ENCODE results near the gene COL1A2. TPM values are rescaled to one million over a fixed set of nuclear protein-coding genes. Genes with fewer than 3 reads are reported as not detected.

Gene COL1A2
- total and polyA plus RNA-seq, 2 of the 4 experiments (the other 2 are of a cell fraction) = 1,211 to 4,454 TPM

DNA sequence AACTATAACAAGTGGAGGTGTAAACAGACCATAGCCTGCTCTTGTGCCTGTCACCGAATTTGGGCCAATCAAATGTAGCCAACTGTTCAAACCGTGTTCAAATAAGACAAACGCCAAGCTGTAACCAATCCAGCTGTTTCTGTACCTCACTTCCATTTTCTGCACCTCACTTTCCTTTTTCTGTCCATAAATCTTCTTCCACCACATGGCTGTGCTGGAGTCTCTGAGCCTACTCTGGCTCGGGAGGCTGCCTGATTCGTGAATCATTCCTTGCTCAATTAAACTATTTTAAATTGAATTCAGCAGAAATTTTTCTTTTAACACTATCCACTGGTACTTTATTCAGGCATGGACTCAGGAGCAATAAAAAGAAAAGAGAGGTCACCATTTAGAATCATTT, 29.9 kb upstream of the COL1A2 start:
- Histone ChIP-seq H4K91ac (ENCODE audit: insufficient read depth, low read depth, low read length) (no peak overlapping the region), H3K36me3 (ENCODE audit: control insufficient read depth, insufficient read depth, low read length) (no peaks in the 10 kb centered on the region), H3K27ac (ENCODE audit: insufficient read depth, low read length) (no peak overlapping the region), H2BK5ac (ENCODE audit: low read depth, low read length, poor library complexity, severe bottlenecking) (no peak overlapping the region), H3K9me3 (ENCODE audit: control insufficient read depth, insufficient read depth, low read length) (no peaks in the 10 kb centered on the region), H3K23ac (ENCODE audit: low read depth, low read length) (no peak overlapping the region), H3K4ac (ENCODE audit: low read depth, low read length) (no peak overlapping the region; the same call in 1 of the 2 replicates), H4K20me1 (ENCODE audit: insufficient read depth, low read length) (no peaks in the 10 kb centered on the region), H2AFZ (replicated peaks; ENCODE audit: low read length, poor library complexity) (no peak overlapping the region), H3K56ac (ENCODE audit: extremely low read depth, insufficient read depth, low read length) (no peak overlapping the region), H3K4me3 (ENCODE audit: insufficient read depth, low read depth, low read length) (no peak overlapping the region), H3K14ac (replicated peaks; ENCODE audit: low read depth, low read length) (no peak overlapping the region), H3K4me2 (ENCODE audit: low read depth, low read length) (no peak overlapping the region), H3K4me1 (ENCODE audit: control insufficient read depth, insufficient read depth, low read length) (peaks cover 12% of the 10 kb centered on the region), H4K5ac (ENCODE audit: low read depth, low read length) (peak overlapping the region; percentile 48; the same call in 1 of the 2 replicates), H2BK15ac (ENCODE audit: low read depth, low read length) (no peak overlapping the region), H2AK9ac (replicated peaks; ENCODE audit: low read depth, low read length, poor library complexity) (no peak overlapping the region), H3K79me1 (ENCODE audit: low read depth in 1 of 2, low read length in 2 of 2) (peaks cover 4 to 7% of the 10 kb centered on the region in 2 experiments; a peak in 3 of 4 replicates), H3K18ac (ENCODE audit: low read depth, low read length) (peak overlapping the region; percentile 52; the same call in 1 of the 2 replicates), H3K9me1 (ENCODE audit: insufficient read depth, low read length) (peaks cover 4% of the 10 kb centered on the region), H2BK20ac (ENCODE audit: low read depth, low read length) (peak overlapping the region; percentile 26; the same call in 1 of the 2 replicates), H3K9ac (ENCODE audit: low read depth, low read length) (no peak overlapping the region), H4K8ac (ENCODE audit: low read depth in 2 of 2, low read length in 2 of 2) (no peak overlapping the region), H3K27me3 (ENCODE audit: control insufficient read depth, insufficient read depth, low read length) (no peaks in the 10 kb centered on the region), H2BK120ac (ENCODE audit: low read depth, low read length) (no peak overlapping the region), H2AK5ac (ENCODE audit: low read depth, low read length) (no peak overlapping the region)
- TF ChIP-seq POLR2A (IDR thresholded peaks at IDR 0.05; ENCODE audit: low read depth, low read length) (no peak), RFX5 (IDR thresholded peaks at IDR 0.05; ENCODE audit: low read depth, low read length) (no peak), MAZ (IDR thresholded peaks at IDR 0.05; ENCODE audit: borderline replicate concordance, low read depth, low read length) (no peak), FOS (IDR thresholded peaks at IDR 0.05; ENCODE audit: low read depth, low read length) (no peak), MXI1 (IDR thresholded peaks at IDR 0.05; ENCODE audit: borderline replicate concordance, low read depth, low read length) (no peak), MAFK (IDR thresholded peaks at IDR 0.05; ENCODE audit: low read depth, low read length) (no peak), SMC3 (IDR thresholded peaks at IDR 0.05; ENCODE audit: low read depth, low read length) (no peak), RCOR1 (IDR thresholded peaks at IDR 0.05; ENCODE audit: insufficient replicate concordance, low read length) (no peak), RAD21 (IDR thresholded peaks at IDR 0.05; ENCODE audit: low read length) (no peak), BHLHE40 (IDR thresholded peaks at IDR 0.05; ENCODE audit: low read depth, low read length) (no peak), NFE2L2 (IDR thresholded peaks at IDR 0.05; ENCODE audit: low read depth, low read length) (no peak)
- TF ChIP-seq, protein P1, sequence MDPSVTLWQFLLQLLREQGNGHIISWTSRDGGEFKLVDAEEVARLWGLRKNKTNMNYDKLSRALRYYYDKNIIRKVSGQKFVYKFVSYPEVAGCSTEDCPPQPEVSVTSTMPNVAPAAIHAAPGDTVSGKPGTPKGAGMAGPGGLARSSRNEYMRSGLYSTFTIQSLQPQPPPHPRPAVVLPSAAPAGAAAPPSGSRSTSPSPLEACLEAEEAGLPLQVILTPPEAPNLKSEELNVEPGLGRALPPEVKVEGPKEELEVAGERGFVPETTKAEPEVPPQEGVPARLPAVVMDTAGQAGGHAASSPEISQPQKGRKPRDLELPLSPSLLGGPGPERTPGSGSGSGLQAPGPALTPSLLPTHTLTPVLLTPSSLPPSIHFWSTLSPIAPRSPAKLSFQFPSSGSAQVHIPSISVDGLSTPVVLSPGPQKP (IDR thresholded peaks at IDR 0.05; ENCODE audit: borderline replicate concordance, low read depth, low read length) = no peak
- TF ChIP-seq, protein P2, sequence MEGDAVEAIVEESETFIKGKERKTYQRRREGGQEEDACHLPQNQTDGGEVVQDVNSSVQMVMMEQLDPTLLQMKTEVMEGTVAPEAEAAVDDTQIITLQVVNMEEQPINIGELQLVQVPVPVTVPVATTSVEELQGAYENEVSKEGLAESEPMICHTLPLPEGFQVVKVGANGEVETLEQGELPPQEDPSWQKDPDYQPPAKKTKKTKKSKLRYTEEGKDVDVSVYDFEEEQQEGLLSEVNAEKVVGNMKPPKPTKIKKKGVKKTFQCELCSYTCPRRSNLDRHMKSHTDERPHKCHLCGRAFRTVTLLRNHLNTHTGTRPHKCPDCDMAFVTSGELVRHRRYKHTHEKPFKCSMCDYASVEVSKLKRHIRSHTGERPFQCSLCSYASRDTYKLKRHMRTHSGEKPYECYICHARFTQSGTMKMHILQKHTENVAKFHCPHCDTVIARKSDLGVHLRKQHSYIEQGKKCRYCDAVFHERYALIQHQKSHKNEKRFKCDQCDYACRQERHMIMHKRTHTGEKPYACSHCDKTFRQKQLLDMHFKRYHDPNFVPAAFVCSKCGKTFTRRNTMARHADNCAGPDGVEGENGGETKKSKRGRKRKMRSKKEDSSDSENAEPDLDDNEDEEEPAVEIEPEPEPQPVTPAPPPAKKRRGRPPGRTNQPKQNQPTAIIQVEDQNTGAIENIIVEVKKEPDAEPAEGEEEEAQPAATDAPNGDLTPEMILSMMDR (conservative IDR thresholded peaks at IDR 0.05; ENCODE audit: low read depth, low read length) = no peak
- TF ChIP-seq, protein P3, sequence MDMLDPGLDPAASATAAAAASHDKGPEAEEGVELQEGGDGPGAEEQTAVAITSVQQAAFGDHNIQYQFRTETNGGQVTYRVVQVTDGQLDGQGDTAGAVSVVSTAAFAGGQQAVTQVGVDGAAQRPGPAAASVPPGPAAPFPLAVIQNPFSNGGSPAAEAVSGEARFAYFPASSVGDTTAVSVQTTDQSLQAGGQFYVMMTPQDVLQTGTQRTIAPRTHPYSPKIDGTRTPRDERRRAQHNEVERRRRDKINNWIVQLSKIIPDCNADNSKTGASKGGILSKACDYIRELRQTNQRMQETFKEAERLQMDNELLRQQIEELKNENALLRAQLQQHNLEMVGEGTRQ (IDR thresholded peaks at IDR 0.05; ENCODE audit: low read depth, low read length) = no peak
- no peak for DNase-seq
- CTCF ChIA-PET = interaction anchor here (1.7 kb wide), 1 partner anchor 64 kb away, joined by 6 read pairs; no protein-coding TSS in a partner anchor
- WGBS, 2 experiments (ENCODE audit: extremely low coverage in 2 of 2, insufficient read length in 1 of 2) = 76% methylated on average over 3 of the region's 5 CpGs; no CpG with 5 or more reads in 1 of the 2 experiments
- in situ Hi-C loops (cut with MboI; ENCODE audit: low sequenced_read_pairs) = no loop called here
- intact Hi-C loops (cut with micrococcal nuclease) = no loop called here
- POLR2A ChIA-PET (ENCODE audit: unreplicated experiment) = no interaction called here
- dilution Hi-C loops (cut with HindIII; ENCODE audit: low sequenced_read_pairs, unreplicated experiment) = no loop called here
- BruUV-seq (replicated peaks) = no TSS peak
- ATAC-seq (ENCODE audit: low read depth) = no peak
